HepG2 (cell line): ENCODE results near the gene TANGO2. TPM values are rescaled to one million over a fixed set of nuclear protein-coding genes. Genes with fewer than 3 reads are reported as not detected.

Experiments used
- ATAC-seq: fragments of 200-7000 bp; cut with Tn5 transposase; 3 replicates; pipeline ENCODE4 v1.9.1; 2020; ENCODE audit warnings: mild to moderate bottlenecking, moderate library complexity
- BruUV-seq: library from RNA; stranded (reverse); fragments of 400-500 nt; replicated peaks from 2 replicates; lab custom pipeline; 2021; lab: Mats Ljungman, UMichigan
- CTCF ChIA-PET: fragments of 300-600 bp; formaldehyde crosslinking; extraction: SDS; loops from one replicate; lab custom pipeline; 2021; ENCODE audit warnings: low total read pairs, inconsistent platforms, low intra/inter-chr PET ratio; lab: Yijun Ruan, JAX
- POLR2A ChIA-PET: fragments of 350-600 bp; sonication (Branson Sonifier 250); formaldehyde crosslinking; loops from one replicate; lab custom pipeline; 2020; ENCODE audit warnings: antibody characterized with exemption, inconsistent platforms; lab: Yijun Ruan, JAX
- DNase-seq: peaks from one replicate; pipeline ENCODE4 v3.0.0-alpha.2; 2015; ENCODE audit warnings: low spot score
- FAIRE-seq: peaks from 3 replicates; lab custom pipeline; 2011; peaks lifted over from hg19 to GRCh38; lab: Jason Lieb, UNC
- H2AFZ ChIP-seq: one replicate; pipeline ENCODE4 v1.6.1; 2011; ENCODE audit warnings: low read length, inconsistent platforms
- H3K27ac ChIP-seq: fragments of 300-600 bp; 3 replicates; pipeline ENCODE4 v1.8.0; 2011; ENCODE audit warnings: mixed run types, mild to moderate bottlenecking, mixed read lengths, low read length, inconsistent platforms; ENCODE audit not compliant: insufficient read depth; ENCODE audit errors: extremely low read length
- H3K27me3 ChIP-seq, 2 experiments: fragments of 200-600 bp in 1 of 2; 2 replicates in 1 of 2; 3 replicates in 1 of 2; pipeline versions ENCODE4 v1.6.0 to v1.8.0; 2011; ENCODE audit warnings: low read length in 2 of 2, mild to moderate bottlenecking in 2 of 2, moderate library complexity in 2 of 2, inconsistent platforms in 1 of 2; ENCODE audit not compliant: insufficient read depth in 2 of 2, control insufficient read depth in 1 of 2
- H3K36me3 ChIP-seq, 2 experiments: fragments of 200-600 bp in 1 of 2; replicated peaks in 1 of 2; 2 replicates in 1 of 2; 3 replicates in 1 of 2; pipeline versions ENCODE4 v1.5.1 to v1.8.0; 2011; ENCODE audit warnings: low read length in 2 of 2, inconsistent platforms in 1 of 2; ENCODE audit not compliant: insufficient read depth in 2 of 2, control insufficient read depth in 1 of 2
- H3K4me1 ChIP-seq: 2 replicates; pipeline ENCODE4 v1.5.1; 2012; ENCODE audit warnings: low read length, inconsistent platforms; ENCODE audit not compliant: insufficient read depth
- H3K4me2 ChIP-seq: 2 replicates; pipeline ENCODE4 v1.6.0; 2011; ENCODE audit warnings: low read depth, low read length, inconsistent platforms
- H3K4me3 ChIP-seq, 3 experiments: fragments of 200-600 bp in 1 of 3; sonication (generic), shearing (Covaris generic) in 1 of 3; replicated peaks in 1 of 3; 2 replicates each; pipeline ENCODE4 v1.5.1; 2011 to 2016; ENCODE audit warnings: low read length in 3 of 3, inconsistent platforms in 2 of 3, low read depth in 2 of 3, mild to moderate bottlenecking in 2 of 3, control low read depth in 1 of 3, mixed read lengths in 1 of 3; ENCODE audit not compliant: insufficient read depth in 1 of 3
- H3K79me2 ChIP-seq: one replicate; pipeline ENCODE4 v1.6.1; 2011; ENCODE audit warnings: low read length, inconsistent platforms; ENCODE audit not compliant: insufficient read depth
- H3K9ac ChIP-seq: 2 replicates; pipeline ENCODE4 v1.6.0; 2011; ENCODE audit warnings: mild to moderate bottlenecking, low read depth, low read length, inconsistent platforms; ENCODE audit not compliant: insufficient read depth
- H3K9me3 ChIP-seq: 2 replicates; pipeline ENCODE4 v1.5.1; 2012; ENCODE audit warnings: mild to moderate bottlenecking, low read length
- H4K20me1 ChIP-seq: 2 replicates; pipeline ENCODE4 v1.6.0; 2011; ENCODE audit warnings: inconsistent platforms, mild to moderate bottlenecking, low read length, moderate library complexity; ENCODE audit not compliant: insufficient read depth
- DMTF1 ChIP-seq: sonication (generic); formaldehyde crosslinking; IDR thresholded peaks from 2 replicates; pipeline ENCODE4 v1.4.0; 2020; ENCODE audit warnings: mild to moderate bottlenecking, missing genetic modification reagents
- HMGA1 ChIP-seq: sonication (generic); formaldehyde crosslinking; conservative IDR thresholded peaks from 2 replicates; pipeline ENCODE4 v1.4.0; 2020; ENCODE audit warnings: missing genetic modification reagents
- NCOA2 ChIP-seq: sonication (generic); formaldehyde crosslinking; IDR thresholded peaks from 2 replicates; pipeline ENCODE4 v1.8.0; 2022; ENCODE audit warnings: inconsistent platforms
- NFE2L2 ChIP-seq: fragments of 150-350 bp; IDR thresholded peaks from 2 replicates; pipeline ENCODE4 v1.6.1; 2014; ENCODE audit warnings: low read length
- SCMH1 ChIP-seq: sonication (generic); formaldehyde crosslinking; IDR thresholded peaks from 2 replicates; pipeline ENCODE4 v1.9.0; 2021; ENCODE audit warnings: missing genetic modification reagents, mild to moderate bottlenecking, borderline replicate concordance
- ZNF121 ChIP-seq: sonication (generic); formaldehyde crosslinking; IDR thresholded peaks from 2 replicates; pipeline ENCODE4 v1.5.0; 2020; ENCODE audit warnings: mild to moderate bottlenecking, missing genetic modification reagents
- ZNF180 ChIP-seq: sonication (generic); formaldehyde crosslinking; IDR thresholded peaks from 2 replicates; pipeline ENCODE4 v1.4.0; 2020; ENCODE audit warnings: low read depth, missing genetic modification reagents, borderline replicate concordance
- ZNF580 ChIP-seq: IDR thresholded peaks from 2 replicates; pipeline ENCODE4 v1.6.1; 2016; ENCODE audit warnings: low read depth, borderline replicate concordance
- WGBS: methylation state at CpG from one replicate; pipeline ENCODE4 v1.1.6; 2017; ENCODE audit warnings: low lambda C conversion rate; 5-methylcytosine and 5-hydroxymethylcytosine counted together
- in situ Hi-C: cut with HindIII; loops from 2 replicates; pipeline ENCODE4 v1.10.0; 2017; ENCODE audit warnings: low pct_unique_long_range_greater_than_20kb; ENCODE audit not compliant: extremely low pct_ligation_motif_present
- intact Hi-C: fragments of 100-400 bp; cut with micrococcal nuclease; formaldehyde crosslinking; loops from one replicate; pipeline ENCODE4 v1.10.0; 2022; ENCODE audit not compliant: unreplicated experiment
- polyA plus RNA-seq, 8 experiments: library from polyadenylated mRNA; depleted of rRNA in 3 of 8; stranded (reverse) in 7 of 8; unstranded in 1 of 8; fragments of >200 nt; fragmentation: Illumina TruSeq in 4 of 8; extraction: Trizol in 4 of 8; gene quantifications; 2 replicates each; pipeline versions ENCODE4 v1.2.1 to v1.2.3, GENCODE V29; 2011 to 2016; ENCODE audit warnings: low read depth in 4 of 8, missing spikeins in 1 of 8, mixed read lengths in 1 of 8; ENCODE audit not compliant: insufficient read depth in 1 of 8
- total RNA-seq, 5 experiments: library from RNA; depleted of rRNA; stranded (reverse); fragments of >200 nt; fragmentation: Illumina TruSeq; extraction: Trizol; gene quantifications; 2 replicates each; pipeline ENCODE4 v1.2.3, GENCODE V29; 2016; ENCODE audit warnings: low read depth in 1 of 5
- TF ChIP-seq, protein P1 (sequence below): sonication (generic); formaldehyde crosslinking; IDR thresholded peaks from 2 replicates; pipeline ENCODE4 v1.5.0; 2020; ENCODE audit warnings: mild to moderate bottlenecking, missing genetic modification reagents
- TF ChIP-seq, protein P2 (sequence below): sonication (generic); formaldehyde crosslinking; IDR thresholded peaks from 2 replicates; pipeline ENCODE4 v1.9.0; 2022; ENCODE audit warnings: low read depth, missing genetic modification reagents

Gene TANGO2
- total and polyA plus RNA-seq, 2 of the 13 experiments (the other 11 are each of a cell fraction or from before 2014, with no cell fraction given) = 12.9 to 14.8 TPM

DNA sequence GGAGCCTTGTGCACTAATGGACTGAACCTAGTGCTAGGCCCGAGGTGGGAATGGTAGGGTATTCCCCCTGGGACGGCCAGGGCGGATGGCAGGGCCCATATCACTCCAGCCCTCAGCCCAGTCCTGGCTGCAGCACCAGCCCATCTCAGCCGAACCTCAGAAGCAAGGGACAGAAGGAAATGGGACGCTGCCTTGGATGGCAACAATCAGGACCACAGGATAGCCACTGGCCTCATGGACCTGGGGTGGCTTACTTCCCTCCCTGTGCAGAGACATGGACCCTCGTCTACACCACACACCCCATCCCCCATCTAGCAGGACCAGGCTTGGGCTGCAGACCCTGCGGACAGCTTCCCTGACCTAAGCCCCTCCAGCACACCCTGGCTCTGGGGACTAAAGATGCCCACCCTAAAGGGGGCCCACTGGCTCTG is 28.4 kb upstream of the TANGO2 start:
- BruUV-seq = no TSS peak
- ATAC-seq = no peak
- no peak overlapping the region for H3K9ac ChIP-seq
- H3K4me3 ChIP-seq = no peak overlapping the region
- no CpG with 5 or more reads among the region's 7 CpGs for WGBS
- FAIRE-seq = no peak
- no peaks in the 10 kb centered on the region; a peak in 1 of 5 replicates for H3K36me3 ChIP-seq
- TF ChIP-seq ZNF180 (CRISPR knock-in tag) = no peak
- TF ChIP-seq NFE2L2 = no peak
- TF ChIP-seq, protein P1, sequence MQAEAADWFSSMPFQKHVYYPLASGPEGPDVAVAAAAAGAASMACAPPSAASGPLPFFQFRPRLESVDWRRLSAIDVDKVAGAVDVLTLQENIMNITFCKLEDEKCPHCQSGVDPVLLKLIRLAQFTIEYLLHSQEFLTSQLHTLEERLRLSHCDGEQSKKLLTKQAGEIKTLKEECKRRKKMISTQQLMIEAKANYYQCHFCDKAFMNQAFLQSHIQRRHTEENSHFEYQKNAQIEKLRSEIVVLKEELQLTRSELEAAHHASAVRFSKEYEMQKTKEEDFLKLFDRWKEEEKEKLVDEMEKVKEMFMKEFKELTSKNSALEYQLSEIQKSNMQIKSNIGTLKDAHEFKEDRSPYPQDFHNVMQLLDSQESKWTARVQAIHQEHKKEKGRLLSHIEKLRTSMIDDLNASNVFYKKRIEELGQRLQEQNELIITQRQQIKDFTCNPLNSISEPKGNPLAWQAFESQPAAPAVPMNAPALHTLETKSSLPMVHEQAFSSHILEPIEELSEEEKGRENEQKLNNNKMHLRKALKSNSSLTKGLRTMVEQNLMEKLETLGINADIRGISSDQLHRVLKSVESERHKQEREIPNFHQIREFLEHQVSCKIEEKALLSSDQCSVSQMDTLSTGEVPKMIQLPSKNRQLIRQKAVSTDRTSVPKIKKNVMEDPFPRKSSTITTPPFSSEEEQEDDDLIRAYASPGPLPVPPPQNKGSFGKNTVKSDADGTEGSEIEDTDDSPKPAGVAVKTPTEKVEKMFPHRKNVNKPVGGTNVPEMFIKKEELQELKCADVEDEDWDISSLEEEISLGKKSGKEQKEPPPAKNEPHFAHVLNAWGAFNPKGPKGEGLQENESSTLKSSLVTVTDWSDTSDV = no peak
- no peak for TF ChIP-seq ZNF121
- TF ChIP-seq NCOA2 (CRISPR knock-in tag) = no peak
- TF ChIP-seq DMTF1 (CRISPR knock-in tag) = no peak
- TF ChIP-seq, protein P2, sequence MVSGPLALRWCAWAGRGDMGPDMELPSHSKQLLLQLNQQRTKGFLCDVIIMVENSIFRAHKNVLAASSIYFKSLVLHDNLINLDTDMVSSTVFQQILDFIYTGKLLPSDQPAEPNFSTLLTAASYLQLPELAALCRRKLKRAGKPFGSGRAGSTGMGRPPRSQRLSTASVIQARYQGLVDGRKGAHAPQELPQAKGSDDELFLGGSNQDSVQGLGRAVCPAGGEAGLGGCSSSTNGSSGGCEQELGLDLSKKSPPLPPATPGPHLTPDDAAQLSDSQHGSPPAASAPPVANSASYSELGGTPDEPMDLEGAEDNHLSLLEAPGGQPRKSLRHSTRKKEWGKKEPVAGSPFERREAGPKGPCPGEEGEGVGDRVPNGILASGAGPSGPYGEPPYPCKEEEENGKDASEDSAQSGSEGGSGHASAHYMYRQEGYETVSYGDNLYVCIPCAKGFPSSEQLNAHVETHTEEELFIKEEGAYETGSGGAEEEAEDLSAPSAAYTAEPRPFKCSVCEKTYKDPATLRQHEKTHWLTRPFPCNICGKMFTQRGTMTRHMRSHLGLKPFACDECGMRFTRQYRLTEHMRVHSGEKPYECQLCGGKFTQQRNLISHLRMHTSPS (CRISPR knock-in tag) = no peak
- no peak for TF ChIP-seq HMGA1 (CRISPR knock-in tag)
- TF ChIP-seq SCMH1 (CRISPR knock-in tag) = no peak
- TF ChIP-seq ZNF580 = no peak
- H3K4me2 ChIP-seq = no peak overlapping the region
- CTCF ChIA-PET = no interaction called here
- H2AFZ ChIP-seq = no peak overlapping the region
- peaks cover 1% of the 10 kb centered on the region; the same call in 1 of the 2 replicates for H3K4me1 ChIP-seq
- H3K27ac ChIP-seq = no peak overlapping the region
- H3K9me3 ChIP-seq = no peaks in the 10 kb centered on the region
- 0 out of 5 replicates have a peak, but pooled peaks cover 0 to 1% of the 10 kb centered on the region in 2 experiments for H3K27me3 ChIP-seq
- H3K79me2 ChIP-seq = no peaks in the 10 kb centered on the region
- no peaks in the 10 kb centered on the region for H4K20me1 ChIP-seq
- POLR2A ChIA-PET = no interaction called here
- in situ Hi-C loops = no loop called here
- intact Hi-C loops = no loop called here
- no peak for DNase-seq
